ENCODE data around the gene BCL2L15.

The BCL2L15 gene

DNA sequence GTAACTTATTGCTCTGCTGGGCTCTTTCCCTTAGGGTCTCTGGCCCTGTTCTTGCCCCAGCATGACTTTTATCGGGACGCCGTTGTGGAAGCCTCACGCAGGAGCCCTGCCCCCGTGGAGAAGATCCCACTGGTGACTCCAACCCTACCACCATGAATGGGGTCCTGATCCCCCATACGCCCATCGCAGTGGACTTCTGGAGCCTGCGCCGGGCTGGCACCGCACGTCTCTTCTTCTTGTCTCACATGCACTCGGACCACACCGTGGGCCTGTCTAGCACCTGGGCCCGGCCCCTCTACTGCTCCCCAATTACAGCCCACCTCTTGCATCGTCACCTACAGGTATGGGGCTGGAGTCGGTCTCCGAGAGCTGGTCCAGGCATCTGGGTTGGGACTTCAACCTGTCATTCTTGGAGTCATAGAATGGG is 18.1 kb upstream of the BCL2L15 start:
- TF ChIP-seq, protein P1, sequence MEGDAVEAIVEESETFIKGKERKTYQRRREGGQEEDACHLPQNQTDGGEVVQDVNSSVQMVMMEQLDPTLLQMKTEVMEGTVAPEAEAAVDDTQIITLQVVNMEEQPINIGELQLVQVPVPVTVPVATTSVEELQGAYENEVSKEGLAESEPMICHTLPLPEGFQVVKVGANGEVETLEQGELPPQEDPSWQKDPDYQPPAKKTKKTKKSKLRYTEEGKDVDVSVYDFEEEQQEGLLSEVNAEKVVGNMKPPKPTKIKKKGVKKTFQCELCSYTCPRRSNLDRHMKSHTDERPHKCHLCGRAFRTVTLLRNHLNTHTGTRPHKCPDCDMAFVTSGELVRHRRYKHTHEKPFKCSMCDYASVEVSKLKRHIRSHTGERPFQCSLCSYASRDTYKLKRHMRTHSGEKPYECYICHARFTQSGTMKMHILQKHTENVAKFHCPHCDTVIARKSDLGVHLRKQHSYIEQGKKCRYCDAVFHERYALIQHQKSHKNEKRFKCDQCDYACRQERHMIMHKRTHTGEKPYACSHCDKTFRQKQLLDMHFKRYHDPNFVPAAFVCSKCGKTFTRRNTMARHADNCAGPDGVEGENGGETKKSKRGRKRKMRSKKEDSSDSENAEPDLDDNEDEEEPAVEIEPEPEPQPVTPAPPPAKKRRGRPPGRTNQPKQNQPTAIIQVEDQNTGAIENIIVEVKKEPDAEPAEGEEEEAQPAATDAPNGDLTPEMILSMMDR (conservative IDR thresholded peaks at IDR 0.05; ENCODE audit: low read depth, low read length): no peak
- H3K4me3 ChIP-seq (ENCODE audit: low read depth, low read length): peak overlapping the region; percentile 73
- DNase-seq (ENCODE audit: low read depth): no peak

- TF ChIP-seq, protein P1 (conservative IDR thresholded peaks at IDR 0.05; ENCODE audit: low read depth, low read length): peak; percentile 83
Measured at GRCh38 chr1:113904674-113905434, 17.5 kb upstream of the BCL2L15 start, which contains the start of the genes AP4B1 and DCLRE1B. Gene AP4B1 (minus strand): TSS chr1:113904799. CDS start chr1:113904717, 82 bp downstream. Gene DCLRE1B (plus strand): TSS chr1:113905326. CDS start chr1:113905587, 261 bp downstream.

GRCh38 chr1:113904293-113904673 is 16.9 kb upstream of the BCL2L15 start:
- TF ChIP-seq, protein P1 (conservative IDR thresholded peaks at IDR 0.05; ENCODE audit: low read depth, low read length): no peak
- no peak for DNase-seq (ENCODE audit: low read depth)
- H3K4me3 ChIP-seq (ENCODE audit: low read depth, low read length): peak overlapping the region; percentile 73

More at GRCh38 chr1:113904674-113905434, 17.5 kb upstream of the BCL2L15 start, which contains the start of the genes AP4B1 and DCLRE1B:
- peak; percentile 100 for DNase-seq (ENCODE audit: low read depth)
- H3K4me3 ChIP-seq (ENCODE audit: low read depth, low read length): peak within 1 kb of the TSS; percentile 73

DNA sequence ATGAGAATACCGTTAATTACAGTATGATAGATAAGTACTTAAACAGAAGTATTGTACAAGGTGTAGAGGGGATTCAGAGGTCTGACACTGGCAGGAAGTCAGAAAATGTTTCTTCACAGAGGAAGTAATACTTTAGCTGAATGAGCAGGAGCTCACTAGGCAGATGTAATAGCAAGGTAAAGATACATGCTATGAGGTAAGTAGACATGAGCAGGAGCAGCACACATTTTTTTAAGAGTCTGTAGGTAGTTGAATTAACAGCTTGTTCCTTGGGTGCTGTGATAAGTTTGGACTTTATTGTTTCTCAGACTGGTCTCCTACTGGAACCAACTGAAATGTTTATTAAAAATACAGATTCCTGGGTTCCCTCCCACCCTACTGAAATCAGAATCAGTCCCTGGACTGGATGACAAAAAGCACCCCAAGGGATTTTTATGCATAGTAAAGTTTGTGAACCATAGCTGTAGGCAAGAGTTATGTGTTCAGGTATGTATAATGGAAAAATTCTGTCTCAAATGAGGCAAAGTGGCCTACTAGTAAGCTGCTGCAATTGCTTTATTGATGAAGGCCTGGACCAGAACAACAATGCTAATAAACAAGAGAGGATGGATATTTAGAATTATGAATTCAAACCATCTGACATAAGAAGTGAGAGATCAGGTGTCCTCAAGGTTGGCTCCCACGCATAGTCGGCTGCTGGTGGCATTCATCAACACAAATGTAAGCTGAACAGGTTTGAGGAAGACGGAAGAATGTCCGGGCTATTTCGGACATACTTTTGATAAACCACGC is 16.3 kb upstream of the BCL2L15 start:
- peak overlapping the region; percentile 73 for H3K4me3 ChIP-seq (ENCODE audit: low read depth, low read length)
- no peak for DNase-seq (ENCODE audit: low read depth)
- TF ChIP-seq, protein P1 (conservative IDR thresholded peaks at IDR 0.05; ENCODE audit: low read depth, low read length): no peak

DNA sequence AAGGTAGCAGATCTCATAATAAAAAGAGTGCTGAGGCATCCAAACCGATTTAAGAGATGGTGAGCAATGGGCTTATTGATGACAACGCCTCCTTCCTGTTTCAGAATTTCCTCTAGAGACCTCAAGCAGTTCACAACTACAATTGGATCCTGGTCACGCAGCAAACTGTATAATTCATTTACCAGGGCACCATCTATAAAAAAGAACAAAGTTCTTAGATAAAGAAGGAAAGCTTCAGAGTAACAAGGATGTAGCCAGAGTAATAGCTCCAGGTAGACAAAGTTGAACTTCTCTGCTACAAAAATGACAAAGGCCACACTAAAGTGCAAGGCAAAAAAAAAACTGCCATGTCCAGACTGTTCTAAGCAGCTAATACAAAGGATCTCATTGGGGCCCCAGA is 13.8 kb upstream of the BCL2L15 start:
- TF ChIP-seq, protein P1 (conservative IDR thresholded peaks at IDR 0.05; ENCODE audit: low read depth, low read length): no peak
- H3K4me3 ChIP-seq (ENCODE audit: low read depth, low read length): no peak overlapping the region
- no peak for DNase-seq (ENCODE audit: low read depth)

DNA sequence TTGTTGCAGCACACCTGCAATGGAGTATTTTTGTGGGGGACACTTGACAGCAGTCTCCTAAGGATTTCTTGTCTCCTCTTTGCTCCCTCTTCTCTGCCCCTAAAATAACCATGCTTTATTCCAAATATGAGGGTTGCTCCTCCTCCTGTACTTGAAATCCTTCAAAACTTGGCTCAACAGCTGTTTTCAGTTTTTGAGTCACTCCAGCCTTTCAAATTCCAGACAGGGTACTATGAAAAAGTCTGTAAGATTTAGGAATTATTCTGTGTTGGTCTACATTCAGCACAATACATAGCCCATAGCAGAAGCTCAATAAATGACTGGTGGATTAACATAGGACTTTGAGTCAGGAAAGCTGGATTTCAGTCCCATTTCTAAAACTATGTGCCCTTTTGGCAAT is 11.7 kb upstream of the BCL2L15 start:
- TF ChIP-seq, protein P1 (conservative IDR thresholded peaks at IDR 0.05; ENCODE audit: low read depth, low read length): no peak
- DNase-seq (ENCODE audit: low read depth): no peak
- no peak overlapping the region for H3K4me3 ChIP-seq (ENCODE audit: low read depth, low read length)
